ENCODE measurements around the gene NPW.

Gene NPW

DNA sequence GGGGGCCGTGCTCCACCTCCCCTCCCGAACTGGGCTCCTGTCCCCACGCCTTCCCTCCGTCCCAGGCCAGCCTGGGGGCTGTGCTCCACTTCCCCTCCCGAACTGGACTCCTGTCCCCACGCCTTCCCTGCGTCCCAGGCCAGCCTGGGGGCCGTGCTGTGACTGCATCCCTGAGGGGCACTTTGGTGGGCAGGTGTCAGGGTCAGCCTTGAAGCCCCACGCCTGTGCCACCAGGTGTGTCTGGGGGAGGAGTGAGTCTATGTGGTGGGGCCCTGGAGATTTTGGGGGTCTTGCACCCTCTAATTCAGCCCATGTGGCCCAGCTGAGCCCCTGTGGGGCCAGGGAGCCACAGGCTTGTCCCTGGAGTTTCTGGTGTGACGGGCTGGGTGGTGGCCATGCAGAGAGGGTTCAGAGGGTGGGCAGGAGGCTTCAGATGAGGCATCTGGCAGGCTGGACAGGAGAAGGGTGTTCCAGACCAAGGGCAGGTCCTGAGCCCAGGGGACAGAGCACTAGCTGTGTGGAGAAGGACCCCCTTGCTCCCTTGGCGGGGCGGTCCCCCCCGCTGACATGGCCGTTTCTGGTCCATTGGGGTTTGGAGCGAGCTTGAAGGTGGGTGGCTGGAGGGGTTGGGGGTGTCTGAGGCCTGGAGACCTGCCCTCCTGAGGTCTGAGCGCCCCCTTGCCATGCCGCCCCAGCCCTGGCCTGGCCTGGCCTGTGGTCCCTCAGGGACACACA, 15.3 kb downstream of the NPW start:
- DNase-seq: no peak

DNA sequence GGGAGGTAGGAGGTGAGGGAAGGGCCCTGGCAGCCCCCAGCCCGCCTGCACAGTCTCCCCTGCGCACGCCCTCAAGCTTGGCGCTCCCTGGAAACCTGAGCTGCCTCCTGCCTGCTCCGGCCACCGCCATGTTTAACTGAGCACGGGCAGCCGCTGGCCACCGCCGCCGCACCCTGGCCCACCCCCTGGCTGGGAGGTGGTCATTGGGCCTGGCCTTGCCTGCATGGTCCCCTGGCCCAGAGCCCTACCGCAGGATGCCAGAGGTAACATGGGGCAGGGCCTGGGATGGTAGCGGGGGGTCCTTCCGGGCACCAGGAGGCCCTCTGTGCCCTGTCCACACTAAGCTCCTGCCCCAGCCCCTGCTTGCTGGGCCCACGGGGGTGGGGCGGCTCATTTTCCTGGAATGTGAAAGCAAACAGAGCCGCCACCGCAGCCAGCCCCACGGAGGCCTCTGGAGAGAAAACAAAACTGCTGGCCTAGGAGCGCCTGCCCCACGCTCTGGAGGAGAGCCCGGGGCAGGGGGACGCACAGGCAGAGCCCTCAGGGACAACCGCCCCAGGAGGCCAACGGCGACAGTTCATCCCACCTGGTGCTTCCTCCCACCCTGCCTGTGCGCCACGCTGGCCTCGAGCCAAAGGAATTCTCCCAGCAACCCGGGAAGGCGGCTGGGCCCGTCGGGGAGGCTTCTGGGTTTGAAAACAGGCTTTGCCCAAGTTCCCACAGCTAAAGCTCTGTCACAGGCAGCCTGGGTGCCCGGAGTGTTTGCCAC, 16.0 kb downstream of the NPW start:
- DNase-seq: peak in 4 of 56 donors; percentile 13 to 36 (median 24)

DNA sequence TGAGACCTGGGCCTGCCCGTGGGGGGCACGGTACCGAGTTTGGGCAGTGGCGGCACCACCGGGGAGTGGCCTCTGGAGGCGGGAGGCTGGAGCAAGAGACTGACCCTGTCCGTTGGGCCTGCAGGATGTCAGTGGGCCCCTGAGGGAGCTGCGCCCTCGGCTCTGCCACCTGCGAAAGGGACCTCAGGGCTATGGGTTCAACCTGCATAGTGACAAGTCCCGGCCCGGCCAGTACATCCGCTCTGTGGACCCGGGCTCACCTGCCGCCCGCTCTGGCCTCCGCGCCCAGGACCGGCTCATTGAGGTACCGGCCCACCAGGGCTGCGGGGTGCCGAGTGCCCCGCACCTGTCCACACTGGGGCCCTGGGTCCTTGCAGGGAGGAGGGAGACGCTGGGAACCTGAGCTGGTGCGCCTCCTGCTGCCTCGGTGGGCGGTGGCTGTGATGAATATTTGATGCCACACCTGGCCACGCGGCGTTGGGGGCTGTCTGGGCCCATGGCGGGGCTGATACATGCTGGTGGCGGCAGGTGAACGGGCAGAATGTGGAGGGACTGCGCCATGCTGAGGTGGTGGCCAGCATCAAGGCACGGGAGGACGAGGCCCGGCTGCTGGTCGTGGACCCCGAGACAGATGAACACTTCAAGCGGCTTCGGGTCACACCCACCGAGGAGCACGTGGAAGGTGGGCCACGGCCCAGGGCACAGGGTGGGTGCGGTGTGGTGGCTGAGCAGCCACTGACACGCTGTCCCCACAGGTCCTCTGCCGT, 16.8 kb downstream of the NPW start:
- no peak for DNase-seq

DNA sequence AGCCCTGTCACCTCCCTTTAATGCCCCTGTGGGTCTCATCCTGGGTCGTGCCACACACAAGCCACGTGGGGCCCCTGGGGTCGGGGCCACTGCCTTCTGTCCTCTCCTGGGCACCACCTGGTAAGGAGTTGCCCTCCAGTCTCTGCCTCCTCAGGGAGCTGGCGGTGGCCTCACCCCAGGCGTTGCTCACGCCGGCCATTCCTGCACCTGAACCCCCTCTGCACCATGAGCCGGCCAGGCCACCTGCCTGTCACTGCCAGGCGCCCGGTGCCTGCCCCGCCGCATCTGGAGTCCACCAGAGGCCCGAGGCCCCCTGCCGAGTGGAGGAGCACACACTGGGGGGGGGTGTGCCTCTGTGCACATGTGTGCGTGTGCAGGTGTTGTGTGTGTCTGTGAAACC, 17.5 kb downstream of the NPW start:
- DNase-seq: no peak

DNA sequence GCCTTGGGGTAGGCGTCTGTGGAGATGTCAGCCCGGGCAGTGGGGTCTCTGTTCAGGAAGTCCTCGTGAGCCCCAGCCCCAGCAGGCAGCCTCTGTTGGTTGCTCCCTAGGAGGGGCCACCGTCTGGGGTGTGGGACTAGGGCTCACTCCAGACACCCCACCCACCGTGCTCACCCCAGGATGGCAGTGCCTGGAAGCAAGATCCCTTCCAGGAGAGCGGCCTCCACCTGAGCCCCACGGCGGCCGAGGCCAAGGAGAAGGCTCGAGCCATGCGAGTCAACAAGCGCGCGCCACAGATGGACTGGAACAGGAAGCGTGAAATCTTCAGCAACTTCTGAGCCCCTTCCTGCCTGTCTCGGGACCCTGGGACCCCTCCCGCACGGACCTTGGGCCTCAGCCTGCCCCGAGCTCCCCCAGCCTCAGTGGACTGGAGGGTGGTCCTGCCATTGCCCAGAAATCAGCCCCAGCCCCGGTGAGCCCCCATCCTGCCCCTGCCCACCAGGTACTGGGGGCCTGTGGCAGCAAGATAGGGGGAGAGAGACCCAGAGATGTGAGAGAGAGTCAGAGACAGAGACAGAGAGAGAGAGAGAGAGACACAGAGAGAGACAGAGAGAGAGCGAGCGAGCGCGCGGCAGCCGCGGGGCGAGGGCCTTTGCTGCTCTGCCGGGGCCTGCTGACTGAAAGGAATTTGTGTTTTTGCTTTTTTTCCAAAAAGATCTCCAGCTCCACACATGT, 18.2 kb downstream of the NPW start:
- no peak for DNase-seq

DNA sequence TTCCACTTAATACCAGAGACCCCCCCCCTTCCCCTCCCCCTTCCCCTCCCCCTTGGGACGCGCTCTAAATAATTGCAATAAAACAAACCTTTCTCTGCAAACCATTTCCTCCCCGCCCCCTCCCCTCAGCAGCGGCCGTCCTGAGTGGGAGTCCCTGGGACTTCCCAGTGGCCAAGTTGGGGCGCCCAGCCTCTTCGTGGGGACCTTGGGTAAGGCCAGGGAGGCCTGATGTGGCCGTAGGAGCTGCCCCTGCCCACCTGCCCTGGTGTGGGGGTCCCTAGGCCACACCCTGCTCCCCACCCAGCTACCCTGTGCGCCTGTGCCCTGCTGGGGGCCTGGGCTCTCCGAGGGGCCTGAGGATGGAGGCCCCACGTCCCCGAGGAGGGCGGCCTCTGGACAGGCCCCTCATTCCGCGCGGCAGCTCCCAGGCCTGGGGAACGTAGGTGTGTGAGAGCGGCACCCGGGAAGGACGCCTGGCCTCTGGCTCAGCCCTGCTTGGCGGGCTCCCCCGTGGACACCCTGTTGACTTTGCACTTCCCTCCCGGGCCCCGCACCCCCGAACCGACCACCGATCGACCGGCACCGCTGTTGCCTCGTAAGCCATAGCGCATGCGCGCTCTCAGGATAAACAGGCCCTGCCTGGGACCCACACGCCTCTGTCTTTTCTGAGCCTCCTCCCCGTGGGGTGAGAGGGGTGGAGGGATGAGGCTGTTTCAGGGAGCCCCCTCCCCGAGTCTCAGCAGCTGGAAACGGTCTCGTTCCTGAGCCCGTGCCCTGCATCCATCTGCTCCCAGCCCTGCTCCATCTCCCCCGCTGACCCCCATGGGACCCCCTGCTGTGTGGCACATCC, 19.0 kb downstream of the NPW start:
- DNase-seq: no peak

DNA sequence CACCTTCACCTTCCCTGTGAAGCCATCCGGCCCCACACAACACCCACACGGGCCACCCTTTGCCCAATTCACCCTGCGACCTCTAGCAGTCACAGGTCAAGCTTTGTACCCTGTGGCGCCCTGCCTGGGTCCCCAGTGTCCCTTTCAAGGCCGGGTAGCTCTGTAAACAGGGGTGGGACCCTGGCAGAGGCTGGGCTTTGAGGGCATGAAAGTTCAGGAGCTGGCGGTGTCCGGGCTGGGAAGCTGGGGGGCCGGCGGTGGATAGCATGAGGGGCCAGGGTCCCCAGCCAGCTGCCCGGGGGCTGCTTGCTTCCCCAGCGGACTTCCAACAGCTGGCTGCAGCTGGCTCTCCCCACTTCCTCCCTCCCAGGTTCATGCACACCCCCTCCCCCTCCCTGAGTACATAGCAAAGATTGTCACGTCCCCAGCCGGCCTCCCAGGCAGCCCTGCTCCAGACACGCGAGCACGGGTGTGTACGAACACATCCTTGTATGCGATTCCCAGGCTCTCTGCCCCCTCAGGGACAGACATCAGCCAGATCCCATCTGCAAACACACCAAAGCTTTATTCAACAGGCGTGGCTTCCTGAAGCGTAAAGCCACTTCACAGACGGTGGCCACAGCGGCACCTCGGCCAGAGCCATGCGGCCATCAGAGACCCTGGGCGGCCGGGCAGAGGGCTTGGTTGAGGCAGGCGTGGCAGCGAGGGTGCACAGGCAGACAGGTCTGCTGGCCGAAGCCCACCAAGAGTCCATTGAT, 19.9 kb downstream of the NPW start:
- no peak for DNase-seq

DNA sequence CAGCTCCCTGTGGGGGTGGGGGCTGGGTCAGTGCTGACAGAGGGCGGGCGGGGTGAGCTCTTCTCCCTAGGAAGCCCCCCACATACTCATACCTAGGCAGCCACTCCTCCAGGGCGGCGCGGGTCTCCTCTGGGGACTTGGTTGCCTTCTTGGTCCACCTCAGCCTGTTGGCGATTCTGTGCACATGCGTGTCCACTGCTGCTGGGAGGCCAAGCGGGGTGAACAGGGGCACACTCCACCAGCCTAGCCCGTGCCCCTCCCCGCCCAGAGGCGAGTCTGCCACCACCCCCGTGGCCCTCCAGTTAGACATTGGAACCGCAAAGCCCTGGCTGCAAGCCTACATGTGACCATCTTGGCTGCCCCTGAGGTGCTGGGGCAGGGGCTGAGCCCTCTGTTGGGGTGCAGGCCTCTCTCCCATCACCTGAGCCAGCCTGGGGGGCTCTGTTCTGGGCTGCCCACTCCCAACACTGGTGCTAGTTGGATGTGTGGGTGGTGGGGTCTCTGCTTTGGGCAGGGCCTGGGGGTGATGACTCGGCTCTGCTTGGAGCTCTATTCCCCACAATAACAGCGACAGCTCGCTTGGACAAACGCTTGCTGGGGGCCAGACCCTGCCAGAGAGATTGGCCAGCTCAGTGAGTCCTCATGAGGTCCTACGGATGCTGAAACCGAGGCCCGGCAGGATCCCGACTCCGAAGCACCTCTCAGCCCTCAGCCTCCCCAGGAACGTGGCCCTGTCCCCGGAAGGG, 20.6 kb downstream of the NPW start:
- DNase-seq: no peak

DNA sequence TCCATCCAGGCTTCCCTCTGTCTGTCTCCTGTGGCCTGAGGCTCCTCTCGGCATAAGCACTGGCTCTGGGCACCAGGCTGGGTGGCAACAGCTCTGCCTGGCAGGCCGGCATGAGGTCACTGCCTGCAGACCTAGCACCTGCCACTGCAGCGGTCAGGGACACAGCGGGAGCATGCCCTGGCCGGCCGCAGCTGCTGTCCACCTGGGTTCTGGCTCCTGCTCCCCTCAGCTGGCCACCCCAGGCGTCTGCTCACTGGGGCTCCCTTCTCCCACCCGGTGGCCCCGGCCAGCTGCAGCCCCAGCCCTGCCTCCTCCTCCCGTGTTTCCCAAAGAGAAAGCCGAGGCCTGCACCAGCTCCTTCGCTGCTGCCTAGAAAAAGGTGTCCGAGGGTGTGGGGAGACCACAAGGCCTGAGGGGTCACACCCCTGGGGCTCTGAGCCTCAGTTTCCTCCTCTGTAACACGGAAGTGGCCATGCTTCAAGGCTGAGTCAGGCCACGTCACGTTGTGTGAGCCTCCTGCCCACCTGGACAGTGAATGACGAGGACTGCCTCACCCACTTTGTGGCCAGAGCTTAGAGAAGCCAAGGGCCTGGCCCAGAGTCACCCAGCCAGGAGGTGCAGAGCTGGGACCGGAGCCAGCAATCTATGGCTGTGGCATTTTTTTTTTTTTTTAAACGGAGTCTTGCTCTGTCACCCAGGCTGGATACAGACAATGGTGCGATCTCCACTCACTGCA, 21.4 kb downstream of the NPW start:
- DNase-seq: peak in 5 of 56 donors; percentile 17 to 56 (median 23)

DNA sequence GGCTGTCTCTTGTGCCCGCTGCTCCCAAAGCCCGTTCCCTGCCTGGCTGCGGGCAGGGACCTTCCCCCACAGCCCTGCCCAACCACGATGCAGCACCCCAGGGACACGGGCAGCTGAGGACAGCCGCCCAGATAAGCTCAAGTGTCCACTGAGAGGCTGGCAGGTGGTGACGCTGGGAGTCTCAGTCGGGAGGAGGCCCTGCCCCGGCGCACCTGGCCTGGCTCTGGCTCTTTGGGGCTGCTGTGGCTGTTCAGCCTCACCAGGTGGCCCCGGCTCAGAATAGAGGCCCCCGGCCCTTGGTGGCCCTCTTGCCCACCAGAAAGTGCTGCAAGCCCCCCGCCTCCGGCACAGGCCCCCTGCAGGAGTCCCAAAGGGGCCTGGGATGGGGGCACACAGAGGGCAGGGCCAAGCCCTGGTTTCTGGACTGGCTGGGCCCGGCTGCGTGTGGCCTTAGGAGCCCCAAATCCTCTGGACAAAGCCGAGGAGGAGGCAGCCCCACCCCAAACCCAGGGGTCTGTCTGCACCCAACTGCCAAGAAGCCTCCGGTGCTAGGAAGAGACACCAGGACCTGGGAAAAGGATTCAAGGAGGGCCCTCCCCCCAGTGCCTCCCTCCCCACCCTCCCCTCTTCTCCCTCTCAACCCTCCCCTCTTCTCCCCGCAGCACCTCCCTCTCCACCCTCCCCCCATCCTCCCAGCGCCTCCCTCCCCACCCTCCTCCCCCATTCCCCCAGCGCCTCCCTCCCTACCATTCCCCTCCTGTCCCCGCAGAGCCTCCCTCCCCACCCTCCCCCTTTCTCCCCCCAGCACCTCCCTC, 22.8 kb downstream of the NPW start:
- no peak for DNase-seq

DNA sequence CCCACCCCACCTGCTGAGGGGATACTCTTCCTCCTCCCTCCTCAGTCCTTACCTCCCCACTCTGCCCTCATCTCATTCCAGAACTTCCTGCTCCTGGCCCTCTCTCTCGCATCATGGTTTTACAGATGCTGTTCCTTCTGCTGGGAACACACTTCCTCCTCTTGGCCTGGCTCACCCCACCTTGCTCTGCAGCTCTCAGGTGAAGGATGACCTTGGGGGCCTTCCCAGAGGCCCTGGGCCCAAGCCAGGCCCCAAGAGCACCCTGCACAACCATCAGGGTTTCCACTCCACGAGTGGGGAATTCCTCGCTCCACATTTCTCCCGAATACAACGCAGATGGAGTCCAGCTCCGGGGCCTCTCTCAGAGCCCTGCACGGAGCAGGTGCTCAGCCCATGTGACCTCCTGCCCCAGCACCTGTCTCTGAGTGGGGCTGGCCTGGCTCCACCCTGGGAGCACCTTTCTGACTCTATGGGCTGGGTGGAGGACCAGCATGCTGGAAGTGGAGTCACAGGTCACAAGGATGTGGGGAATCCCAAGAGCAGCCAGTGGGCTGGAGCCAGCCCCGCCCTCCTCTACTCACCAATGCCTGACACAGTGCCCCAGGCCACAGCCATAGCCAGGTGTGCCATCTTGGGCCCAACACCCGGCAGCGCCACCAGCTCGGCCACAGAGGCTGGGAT, 23.5 kb downstream of the NPW start:
- no peak for DNase-seq

DNA sequence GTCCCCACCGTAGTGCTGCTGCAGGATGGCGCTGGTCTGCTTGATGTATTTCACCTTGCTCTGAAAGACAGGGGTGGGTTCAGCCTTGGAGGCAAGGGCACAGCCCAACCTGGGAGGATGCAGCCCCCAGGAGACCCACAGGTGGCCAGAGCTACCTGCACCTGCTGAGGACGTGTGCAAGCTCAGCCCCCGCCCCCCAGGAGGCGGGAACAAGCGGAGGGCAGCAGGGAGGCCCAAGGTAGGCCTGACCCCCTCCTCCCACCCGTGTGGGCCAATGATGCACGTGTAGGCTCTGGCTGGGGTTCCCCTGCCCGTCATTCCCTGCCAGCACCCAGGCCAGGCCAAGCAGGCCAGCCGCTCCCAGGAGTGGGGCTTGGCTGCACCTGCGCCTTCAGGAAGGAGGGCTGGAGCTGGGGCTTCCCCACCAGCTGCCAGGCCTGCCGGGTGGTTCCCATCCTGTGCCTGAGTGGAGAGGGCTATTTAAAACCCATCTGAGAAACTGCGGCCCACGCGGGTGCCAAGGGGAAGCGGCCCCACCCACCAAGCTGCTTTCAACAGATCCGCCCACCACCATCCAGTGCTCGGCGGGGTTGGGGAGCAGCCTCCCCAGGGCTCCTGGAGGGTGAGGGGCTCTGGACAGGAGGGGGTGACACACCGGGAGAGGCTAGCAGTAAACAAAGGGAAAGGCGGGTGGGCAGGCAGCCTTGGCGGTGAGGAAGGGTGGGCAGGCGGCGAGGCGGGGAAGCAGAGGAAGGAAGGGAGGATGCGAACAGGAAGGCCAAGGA, 24.3 kb downstream of the NPW start:
- peak in 21 of 56 donors; percentile 5 to 60 (median 31) for DNase-seq

DNA sequence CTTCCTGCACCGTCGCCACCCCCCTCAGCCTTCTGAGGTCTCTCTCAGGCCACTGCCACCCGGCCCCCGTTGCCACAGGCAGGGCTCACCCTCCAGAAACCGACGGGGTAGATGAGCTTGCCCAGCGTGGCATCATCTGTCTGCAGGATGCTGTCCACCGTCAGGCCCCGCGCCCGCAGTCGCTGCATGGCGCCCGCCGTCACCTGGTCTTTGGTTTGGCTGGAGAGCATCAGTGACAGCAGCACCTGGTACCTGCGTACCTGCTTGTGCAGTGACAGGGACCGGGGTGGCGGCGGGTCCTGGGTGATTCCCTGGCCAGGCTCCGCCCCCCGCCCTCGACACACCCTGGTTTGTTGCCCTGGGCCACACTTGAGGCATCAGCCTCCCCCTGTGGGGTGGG, 25.0 kb downstream of the NPW start:
- DNase-seq: no peak

DNA sequence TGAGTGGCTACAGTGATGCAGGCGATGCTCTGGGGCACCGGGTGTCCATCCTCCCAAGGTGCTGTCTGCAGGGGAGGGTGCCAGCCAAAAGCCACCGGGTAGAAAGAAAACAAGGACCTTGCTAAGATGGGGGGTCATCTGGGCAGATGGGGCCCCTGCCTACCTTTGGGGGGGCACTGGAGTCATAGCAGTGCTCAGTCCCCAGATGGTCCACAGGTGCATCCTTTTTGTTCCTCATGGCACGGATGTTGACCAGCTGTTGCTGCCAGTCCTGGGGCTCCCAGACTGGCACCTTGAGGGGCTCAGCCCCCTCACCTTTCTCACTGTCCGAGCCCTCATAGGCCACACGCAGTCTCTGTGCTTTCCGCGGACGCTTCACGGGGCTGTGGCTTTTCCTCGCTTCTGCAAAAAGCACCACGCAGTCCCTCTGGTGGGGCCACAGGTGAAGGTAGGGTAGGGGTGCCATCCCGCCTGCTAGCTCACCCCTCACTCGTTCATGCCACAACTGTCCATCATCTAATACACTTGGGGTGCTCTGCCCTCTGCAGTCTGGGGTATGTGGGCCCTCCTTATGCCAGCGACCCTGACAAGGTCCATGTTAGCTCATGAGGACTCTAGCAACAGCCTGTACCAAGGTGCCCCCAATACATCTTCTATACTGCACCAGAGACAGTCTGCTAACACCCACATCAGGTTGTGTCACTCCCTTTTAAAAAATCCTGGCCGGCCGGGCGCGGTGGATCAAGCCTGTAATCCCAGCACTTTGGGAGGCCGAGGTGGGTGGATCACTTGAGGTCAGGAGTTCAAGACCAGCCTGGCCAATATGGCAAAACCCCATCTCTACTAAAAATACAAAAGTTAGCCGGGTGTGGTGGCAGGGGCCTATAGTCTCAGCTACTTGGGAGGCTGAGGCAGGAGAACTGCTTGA, 26.6 kb downstream of the NPW start:
- no peak for DNase-seq

DNA sequence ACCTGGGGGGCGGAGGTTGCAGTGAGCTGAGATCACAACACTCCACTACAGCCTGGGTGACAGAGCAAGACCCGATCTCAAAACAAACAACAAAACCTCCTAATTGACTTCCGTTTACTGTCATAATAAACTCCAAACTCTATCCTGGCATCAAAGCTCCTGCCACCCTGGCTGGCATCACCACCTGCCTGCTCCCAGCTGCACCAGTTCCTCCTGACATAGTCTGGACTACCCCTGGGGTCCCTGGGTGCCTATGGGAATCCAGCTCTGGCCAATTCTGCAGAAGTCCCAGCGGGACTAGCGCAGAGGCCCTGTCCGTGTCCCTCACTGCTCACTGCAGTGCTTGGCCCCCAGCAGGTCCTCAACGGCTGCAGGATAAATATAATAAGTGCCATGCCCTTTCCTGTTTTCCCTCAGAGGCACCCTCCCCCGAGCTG, 27.3 kb downstream of the NPW start:
- peak in 1 of 56 donors; percentile 34 for DNase-seq

Data from amygdala (tissue), 56 donors.